GM23338 (cell line): ENCODE measurements around the gene ZDHHC17. TPM values are rescaled to one million over a fixed set of nuclear protein-coding genes. Genes with fewer than 3 reads are reported as not detected.
"Not testable (repeated sequence)": the region's sequence is repeated elsewhere in the genome, so short reads cannot be mapped to it uniquely, and the experiment has no call there.

Source experiments
- ATAC-seq: fragments of 200-7000 bp; cut with Tn5 transposase; 3 replicates; pipeline ENCODE4 v1.9.1; 2020
- DNase-seq: peaks from one replicate; pipeline ENCODE4 v3.0.0-alpha.2; 2015; ENCODE audit warnings: low spot score
- H2AFZ ChIP-seq: fragments of 200-600 bp; sonication (generic); 2 replicates; pipeline ENCODE4 v1.8.0; 2016; ENCODE audit warnings: antibody characterized with exemption, mild to moderate bottlenecking, moderate library complexity
- H3F3A ChIP-seq: fragments of 200-600 bp; sonication (generic); replicated peaks from 2 replicates; pipeline ENCODE4 v1.8.0; 2017; ENCODE audit warnings: antibody characterized with exemption, mixed run types, low read depth
- H3K27ac ChIP-seq: fragments of 200-600 bp; sonication (generic); 2 replicates; pipeline ENCODE4 v1.6.1; 2016; ENCODE audit warnings: low read depth
- H3K27me3 ChIP-seq: fragments of 200-600 bp; sonication (generic); 2 replicates; pipeline ENCODE4 v1.8.0; 2016; ENCODE audit warnings: mild to moderate bottlenecking, mixed run types, moderate library complexity; ENCODE audit not compliant: insufficient read depth
- H3K36me3 ChIP-seq: fragments of 200-600 bp; sonication (generic); 2 replicates; pipeline ENCODE4 v1.8.0; 2016; ENCODE audit warnings: mild to moderate bottlenecking; ENCODE audit not compliant: insufficient read depth
- H3K4me1 ChIP-seq: fragments of 200-600 bp; sonication (generic); 2 replicates; pipeline ENCODE4 v1.8.0; 2016; ENCODE audit warnings: mild to moderate bottlenecking, moderate library complexity; ENCODE audit not compliant: insufficient read depth
- H3K4me2 ChIP-seq: fragments of 200-600 bp; sonication (generic); 2 replicates; pipeline ENCODE4 v1.7.1; 2017; ENCODE audit warnings: mixed run types
- H3K4me3 ChIP-seq: fragments of 200-600 bp; sonication (generic); 2 replicates; pipeline ENCODE4 v1.6.1; 2016; ENCODE audit warnings: mixed run types
- H3K79me2 ChIP-seq: fragments of 200-600 bp; sonication (generic); replicated peaks from 2 replicates; pipeline ENCODE4 v1.8.0; 2017; ENCODE audit warnings: mild to moderate bottlenecking; ENCODE audit not compliant: insufficient read depth
- H3K9me2 ChIP-seq: fragments of 200-600 bp; sonication (generic); 2 replicates; pipeline ENCODE4 v1.8.0; 2017; ENCODE audit not compliant: insufficient read depth
- H4K20me1 ChIP-seq: fragments of 200-600 bp; sonication (generic); replicated peaks from 2 replicates; pipeline ENCODE4 v1.8.0; 2017; ENCODE audit warnings: mild to moderate bottlenecking; ENCODE audit not compliant: insufficient read depth
- H3K27ac Mint-ChIP-seq: 2 replicates; pipeline ENCODE4 v1.8.0; 2020; ENCODE audit warnings: inconsistent platforms, mild to moderate bottlenecking, moderate library complexity, mixed read lengths
- H3K27me3 Mint-ChIP-seq: 3 replicates; pipeline ENCODE4 v1.8.0; 2022; ENCODE audit warnings: low read depth, mild to moderate bottlenecking, moderate library complexity, mixed read lengths, inconsistent platforms; ENCODE audit not compliant: insufficient read depth, poor library complexity
- H3K36me3 Mint-ChIP-seq: 3 replicates; pipeline ENCODE4 v1.8.0; 2021; ENCODE audit warnings: low read depth, mild to moderate bottlenecking, inconsistent platforms, moderate library complexity, mixed read lengths
- H3K4me1 Mint-ChIP-seq: 3 replicates; pipeline ENCODE4 v1.8.0; 2020; ENCODE audit warnings: mild to moderate bottlenecking, inconsistent platforms, mixed read lengths
- H3K4me3 Mint-ChIP-seq: 3 replicates; pipeline ENCODE4 v1.8.0; 2021; ENCODE audit warnings: moderate library complexity, mild to moderate bottlenecking, inconsistent platforms, mixed read lengths
- H3K9me3 Mint-ChIP-seq: 3 replicates; pipeline ENCODE4 v1.8.0; 2020; ENCODE audit warnings: moderate library complexity, mild to moderate bottlenecking, inconsistent platforms, mixed read lengths
- CREB1 ChIP-seq: fragments of 250-450 bp; sonication (Bioruptor Pico); IDR thresholded peaks from 2 replicates; pipeline ENCODE4 v1.5.0; 2020; ENCODE audit warnings: low read depth, mild to moderate bottlenecking, moderate library complexity
- EZH2 ChIP-seq: fragments of 200-600 bp; sonication (generic); IDR thresholded peaks from one replicate; pipeline ENCODE4 v1.8.0; 2017; ENCODE audit warnings: antibody characterized with exemption, mild to moderate bottlenecking, low read depth; ENCODE audit not compliant: unreplicated experiment
- EZH2phosphoT487 ChIP-seq: fragments of 200-600 bp; sonication (generic); IDR thresholded peaks from one replicate; pipeline ENCODE4 v1.8.1; 2018; ENCODE audit warnings: antibody characterized with exemption; ENCODE audit not compliant: unreplicated experiment
- JUNB ChIP-seq: IDR thresholded peaks from one replicate; pipeline ENCODE4 v1.6.1; 2016; ENCODE audit warnings: antibody characterized with exemption; ENCODE audit not compliant: unreplicated experiment
- NANOG ChIP-seq: IDR thresholded peaks from 2 replicates; pipeline ENCODE4 v1.6.1; 2016; ENCODE audit warnings: antibody characterized with exemption, borderline replicate concordance
- POLR2AphosphoS5 ChIP-seq: IDR thresholded peaks from 2 replicates; pipeline ENCODE4 v1.6.1; 2016; ENCODE audit warnings: antibody characterized with exemption, low read depth
- REST ChIP-seq: IDR thresholded peaks from one replicate; pipeline ENCODE4 v1.6.1; 2018; ENCODE audit warnings: antibody characterized with exemption; ENCODE audit not compliant: unreplicated experiment
- STAT1 ChIP-seq: IDR thresholded peaks from one replicate; pipeline ENCODE4 v1.6.1; 2016; ENCODE audit warnings: antibody characterized with exemption; ENCODE audit not compliant: unreplicated experiment
- ZNF114 ChIP-seq: fragments of 250-450 bp; sonication (Bioruptor Pico); IDR thresholded peaks from 2 replicates; pipeline ENCODE4 v1.5.0; 2020; ENCODE audit warnings: mild to moderate bottlenecking, moderate library complexity
- ZNF331 ChIP-seq: fragments of 250-450 bp; sonication (Bioruptor Pico); IDR thresholded peaks from 2 replicates; pipeline ENCODE4 v1.5.0; 2020; ENCODE audit warnings: low read depth, mild to moderate bottlenecking, moderate library complexity
- polyA plus RNA-seq: library from polyadenylated mRNA; unstranded; fragments of >200 nt; fragmentation: Nextera tagmentation; extraction: Ambion mirVana; gene quantifications from 2 replicates; pipeline ENCODE4 v1.2.1, GENCODE V29; 2016
- total RNA-seq: library from RNA; depleted of rRNA; stranded (reverse); fragments of >200 nt; shearing (Covaris generic); gene quantifications from 2 replicates; pipeline ENCODE4 v1.2.3, GENCODE V29; 2014
- TF ChIP-seq, protein P1 (sequence below): IDR thresholded peaks from 2 replicates; pipeline ENCODE4 v1.6.1; 2016; ENCODE audit warnings: antibody characterized with exemption
- TF ChIP-seq, protein P2 (sequence below), 2 experiments: fragments of 200-600 bp in 1 of 2; sonication (generic) in 1 of 2; conservative IDR thresholded peaks; 2 replicates each; pipeline versions ENCODE4 v1.5.1 to v1.6.1; 2016 to 2017; ENCODE audit warnings: antibody characterized with exemption in 2 of 2, low read depth in 2 of 2, mild to moderate bottlenecking in 2 of 2, moderate library complexity in 1 of 2

ZDHHC17 gene
- total and polyA plus RNA-seq, 2 experiments from 2014 or later = 15.7 to 43.5 TPM

DNA sequence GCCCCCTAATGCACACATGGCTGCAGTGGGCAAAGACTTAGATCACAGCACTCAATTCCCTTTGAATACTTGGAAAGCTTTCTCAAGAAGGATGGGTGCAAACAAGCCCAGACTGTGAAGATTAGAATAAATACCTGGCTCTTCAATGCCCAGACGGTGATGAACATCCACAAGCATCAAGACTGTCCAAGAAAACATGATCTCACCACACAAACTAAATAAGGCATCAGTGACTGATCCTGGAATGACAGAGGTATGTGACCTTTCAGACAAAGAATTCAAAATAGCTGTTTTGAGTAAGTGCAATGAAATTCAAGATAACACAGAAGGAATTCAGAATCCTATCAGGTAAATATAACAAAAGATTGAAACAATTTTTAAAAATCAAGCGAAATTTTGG lies 43.8 kb upstream of the ZDHHC17 start (continued):
- TF ChIP-seq EZH2phosphoT487 (no peak), REST (no peak), NANOG (no peak), ZNF114 (CRISPR knock-in tag) (no peak)
- TF ChIP-seq, protein P1, sequence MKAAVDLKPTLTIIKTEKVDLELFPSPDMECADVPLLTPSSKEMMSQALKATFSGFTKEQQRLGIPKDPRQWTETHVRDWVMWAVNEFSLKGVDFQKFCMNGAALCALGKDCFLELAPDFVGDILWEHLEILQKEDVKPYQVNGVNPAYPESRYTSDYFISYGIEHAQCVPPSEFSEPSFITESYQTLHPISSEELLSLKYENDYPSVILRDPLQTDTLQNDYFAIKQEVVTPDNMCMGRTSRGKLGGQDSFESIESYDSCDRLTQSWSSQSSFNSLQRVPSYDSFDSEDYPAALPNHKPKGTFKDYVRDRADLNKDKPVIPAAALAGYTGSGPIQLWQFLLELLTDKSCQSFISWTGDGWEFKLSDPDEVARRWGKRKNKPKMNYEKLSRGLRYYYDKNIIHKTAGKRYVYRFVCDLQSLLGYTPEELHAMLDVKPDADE = no peak

DNA sequence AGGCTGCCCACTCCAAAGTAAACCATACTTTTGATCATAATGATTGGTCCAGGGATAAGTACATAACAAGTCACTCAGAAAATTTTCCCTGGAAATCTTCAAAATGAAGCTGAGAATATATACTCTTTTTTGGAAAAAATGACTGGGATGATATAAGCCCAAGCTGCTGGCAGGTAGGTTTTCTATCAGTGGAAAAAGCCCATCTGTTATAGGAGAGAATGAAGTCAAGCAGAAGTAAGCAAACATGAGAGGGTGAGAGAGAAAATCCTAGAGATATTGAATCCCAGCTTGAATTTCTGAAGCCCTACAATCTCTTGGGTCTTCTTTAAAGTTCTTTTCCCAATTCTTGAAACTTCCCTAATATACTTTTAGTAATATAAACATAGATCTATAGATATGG lies 37.3 kb upstream of the ZDHHC17 start:
- no peaks in the 10 kb centered on the region; the same call in 2 of the 3 replicates for H3K9me3 Mint-ChIP-seq
- no peak for TF ChIP-seq EZH2
- TF ChIP-seq, protein P1 = no peak
- no peak for TF ChIP-seq STAT1
- TF ChIP-seq, protein P2, sequence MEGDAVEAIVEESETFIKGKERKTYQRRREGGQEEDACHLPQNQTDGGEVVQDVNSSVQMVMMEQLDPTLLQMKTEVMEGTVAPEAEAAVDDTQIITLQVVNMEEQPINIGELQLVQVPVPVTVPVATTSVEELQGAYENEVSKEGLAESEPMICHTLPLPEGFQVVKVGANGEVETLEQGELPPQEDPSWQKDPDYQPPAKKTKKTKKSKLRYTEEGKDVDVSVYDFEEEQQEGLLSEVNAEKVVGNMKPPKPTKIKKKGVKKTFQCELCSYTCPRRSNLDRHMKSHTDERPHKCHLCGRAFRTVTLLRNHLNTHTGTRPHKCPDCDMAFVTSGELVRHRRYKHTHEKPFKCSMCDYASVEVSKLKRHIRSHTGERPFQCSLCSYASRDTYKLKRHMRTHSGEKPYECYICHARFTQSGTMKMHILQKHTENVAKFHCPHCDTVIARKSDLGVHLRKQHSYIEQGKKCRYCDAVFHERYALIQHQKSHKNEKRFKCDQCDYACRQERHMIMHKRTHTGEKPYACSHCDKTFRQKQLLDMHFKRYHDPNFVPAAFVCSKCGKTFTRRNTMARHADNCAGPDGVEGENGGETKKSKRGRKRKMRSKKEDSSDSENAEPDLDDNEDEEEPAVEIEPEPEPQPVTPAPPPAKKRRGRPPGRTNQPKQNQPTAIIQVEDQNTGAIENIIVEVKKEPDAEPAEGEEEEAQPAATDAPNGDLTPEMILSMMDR (conservative IDR thresholded peaks at IDR 0.05; ENCODE audit: low read depth in 2 of 2) = no peak
- no peak for TF ChIP-seq POLR2AphosphoS5
- TF ChIP-seq REST = no peak
- no peak for TF ChIP-seq EZH2phosphoT487
- TF ChIP-seq NANOG = no peak
- no peak for TF ChIP-seq CREB1
- no peak for TF ChIP-seq ZNF331 (CRISPR knock-in tag)
- TF ChIP-seq JUNB = no peak
- TF ChIP-seq ZNF114 (CRISPR knock-in tag) = no peak
- H4K20me1 ChIP-seq = no peaks in the 10 kb centered on the region
- no peaks in the 10 kb centered on the region for H3F3A ChIP-seq
- H3K27ac ChIP-seq = no peak overlapping the region
- no peak overlapping the region for H3K4me2 ChIP-seq
- H3K4me3 Mint-ChIP-seq = no peak overlapping the region
- no peaks in the 10 kb centered on the region for H3K79me2 ChIP-seq
- no peaks in the 10 kb centered on the region for H3K27me3 ChIP-seq
- H3K36me3 Mint-ChIP-seq = no peaks in the 10 kb centered on the region
- H3K4me1 ChIP-seq = no peaks in the 10 kb centered on the region
- H3K4me3 ChIP-seq = no peak overlapping the region
- H3K36me3 ChIP-seq = no peaks in the 10 kb centered on the region
- no peak overlapping the region for H3K27ac Mint-ChIP-seq
- H3K4me1 Mint-ChIP-seq = no peaks in the 10 kb centered on the region
- DNase-seq (no peak), ATAC-seq (no peak)
- H2AFZ ChIP-seq = no peak overlapping the region
- no peaks in the 10 kb centered on the region for H3K9me2 ChIP-seq
- no peaks in the 10 kb centered on the region for H3K27me3 Mint-ChIP-seq

GRCh38 chr12:76732188-76732587 lies 31.7 kb upstream of the ZDHHC17 start:
- not testable (repeated sequence) for H3K4me3 Mint-ChIP-seq, DNase-seq, H3K27me3 Mint-ChIP-seq, ATAC-seq, H3K79me2 ChIP-seq, H3K27me3 ChIP-seq, H3K4me1 Mint-ChIP-seq, H3F3A ChIP-seq, H3K27ac Mint-ChIP-seq, H3K4me3 ChIP-seq, H3K27ac ChIP-seq, H2AFZ ChIP-seq, H3K4me2 ChIP-seq, H3K9me2 ChIP-seq, H4K20me1 ChIP-seq, H3K36me3 ChIP-seq, H3K4me1 ChIP-seq
- Mint-ChIP-seq H3K9me3 (peaks cover 51% of the 10 kb centered on the region), H3K36me3 (peaks cover 46% of the 10 kb centered on the region)
